GM12891 (cell line): ENCODE data around the gene PARP3.

Source experiments
- SPI1 ChIP-seq: IDR thresholded peaks from 2 replicates; pipeline ENCODE4 v1.6.1; 2011; ENCODE audit warnings: low read depth, low read length, control low read depth
- TAF1 ChIP-seq: IDR thresholded peaks from 2 replicates; pipeline ENCODE4 v1.6.1; 2011; ENCODE audit warnings: low read depth, low read length, control low read depth

DNA sequence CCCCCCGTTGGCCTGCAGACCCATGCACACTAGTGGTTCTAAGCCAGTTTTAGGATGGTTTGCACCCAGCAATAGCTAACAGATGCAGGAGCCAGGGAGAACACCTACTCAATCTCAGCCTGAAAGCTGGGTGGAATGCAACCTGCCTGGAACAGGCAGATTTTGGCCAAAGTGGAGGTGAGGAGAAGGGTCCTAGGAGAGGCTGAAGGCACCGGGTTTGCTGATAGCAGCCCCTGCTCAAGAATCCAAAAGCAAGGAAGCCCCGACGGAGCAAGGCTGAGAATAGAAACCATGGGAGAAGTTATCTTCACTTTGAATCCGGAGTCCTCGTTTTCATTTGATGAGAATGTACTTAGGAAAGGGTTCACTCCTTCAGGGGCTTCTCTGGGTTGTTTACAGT, 10.4 kb upstream of the PARP3 start:
- TF ChIP-seq SPI1, result no peak
- TF ChIP-seq TAF1, result no peak
